ENCODE data around the gene GMCL1.

GMCL1 gene, protein sequence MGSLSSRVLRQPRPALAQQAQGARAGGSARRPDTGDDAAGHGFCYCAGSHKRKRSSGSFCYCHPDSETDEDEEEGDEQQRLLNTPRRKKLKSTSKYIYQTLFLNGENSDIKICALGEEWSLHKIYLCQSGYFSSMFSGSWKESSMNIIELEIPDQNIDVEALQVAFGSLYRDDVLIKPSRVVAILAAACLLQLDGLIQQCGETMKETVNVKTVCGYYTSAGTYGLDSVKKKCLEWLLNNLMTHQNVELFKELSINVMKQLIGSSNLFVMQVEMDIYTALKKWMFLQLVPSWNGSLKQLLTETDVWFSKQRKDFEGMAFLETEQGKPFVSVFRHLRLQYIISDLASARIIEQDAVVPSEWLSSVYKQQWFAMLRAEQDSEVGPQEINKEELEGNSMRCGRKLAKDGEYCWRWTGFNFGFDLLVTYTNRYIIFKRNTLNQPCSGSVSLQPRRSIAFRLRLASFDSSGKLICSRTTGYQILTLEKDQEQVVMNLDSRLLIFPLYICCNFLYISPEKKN

DNA sequence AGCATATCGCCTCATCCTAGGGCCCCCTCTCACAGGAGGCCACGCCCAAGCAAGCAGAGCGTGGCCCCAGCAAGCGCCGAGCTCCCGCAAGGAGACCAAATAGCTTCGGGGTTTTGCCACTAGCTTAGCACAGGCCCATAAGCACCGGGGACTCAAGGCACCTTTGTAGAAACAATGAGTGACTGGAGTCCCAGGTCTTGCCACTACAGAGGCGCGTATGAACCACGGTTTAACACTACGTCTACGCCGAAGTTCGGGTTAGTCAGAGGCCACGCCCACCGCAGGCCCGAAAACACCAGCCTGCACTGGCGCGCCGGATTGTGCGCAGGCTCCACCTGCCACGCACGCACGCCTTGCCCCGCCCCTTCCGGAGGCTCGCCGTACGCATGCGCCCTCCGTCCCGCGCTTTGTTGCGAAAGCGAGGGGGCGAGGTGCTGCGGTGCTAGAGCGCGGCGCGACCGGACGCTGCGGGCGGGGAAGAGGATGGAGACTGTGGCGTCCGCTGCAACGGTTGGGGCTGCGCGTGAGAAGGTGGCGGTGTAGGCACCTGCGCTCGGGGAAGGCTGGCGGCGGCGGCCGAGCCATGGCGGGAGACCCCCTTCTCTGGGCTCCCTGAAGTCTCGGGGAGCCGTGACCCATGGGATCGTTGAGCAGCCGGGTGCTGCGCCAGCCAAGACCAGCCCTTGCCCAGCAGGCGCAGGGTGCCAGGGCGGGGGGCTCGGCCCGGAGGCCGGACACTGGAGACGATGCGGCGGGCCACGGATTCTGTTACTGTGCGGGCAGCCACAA is at the start of gene GMCL1:
GMCL1 (plus strand) TSS at position 405 of the 789 bp plus-strand sequence; CDS start at position 638, 233 bp downstream.
- Histone ChIP-seq H3K4me3 (peak within 1 kb of the TSS; percentile 84), H3K27ac (peak within 1 kb of the TSS; percentile 96)
- DNase-seq (ENCODE audit: low spot score): peak; percentile 98
- TF ChIP-seq, protein P1, sequence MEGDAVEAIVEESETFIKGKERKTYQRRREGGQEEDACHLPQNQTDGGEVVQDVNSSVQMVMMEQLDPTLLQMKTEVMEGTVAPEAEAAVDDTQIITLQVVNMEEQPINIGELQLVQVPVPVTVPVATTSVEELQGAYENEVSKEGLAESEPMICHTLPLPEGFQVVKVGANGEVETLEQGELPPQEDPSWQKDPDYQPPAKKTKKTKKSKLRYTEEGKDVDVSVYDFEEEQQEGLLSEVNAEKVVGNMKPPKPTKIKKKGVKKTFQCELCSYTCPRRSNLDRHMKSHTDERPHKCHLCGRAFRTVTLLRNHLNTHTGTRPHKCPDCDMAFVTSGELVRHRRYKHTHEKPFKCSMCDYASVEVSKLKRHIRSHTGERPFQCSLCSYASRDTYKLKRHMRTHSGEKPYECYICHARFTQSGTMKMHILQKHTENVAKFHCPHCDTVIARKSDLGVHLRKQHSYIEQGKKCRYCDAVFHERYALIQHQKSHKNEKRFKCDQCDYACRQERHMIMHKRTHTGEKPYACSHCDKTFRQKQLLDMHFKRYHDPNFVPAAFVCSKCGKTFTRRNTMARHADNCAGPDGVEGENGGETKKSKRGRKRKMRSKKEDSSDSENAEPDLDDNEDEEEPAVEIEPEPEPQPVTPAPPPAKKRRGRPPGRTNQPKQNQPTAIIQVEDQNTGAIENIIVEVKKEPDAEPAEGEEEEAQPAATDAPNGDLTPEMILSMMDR (IDR thresholded peaks at IDR 0.05): no peak

DNA sequence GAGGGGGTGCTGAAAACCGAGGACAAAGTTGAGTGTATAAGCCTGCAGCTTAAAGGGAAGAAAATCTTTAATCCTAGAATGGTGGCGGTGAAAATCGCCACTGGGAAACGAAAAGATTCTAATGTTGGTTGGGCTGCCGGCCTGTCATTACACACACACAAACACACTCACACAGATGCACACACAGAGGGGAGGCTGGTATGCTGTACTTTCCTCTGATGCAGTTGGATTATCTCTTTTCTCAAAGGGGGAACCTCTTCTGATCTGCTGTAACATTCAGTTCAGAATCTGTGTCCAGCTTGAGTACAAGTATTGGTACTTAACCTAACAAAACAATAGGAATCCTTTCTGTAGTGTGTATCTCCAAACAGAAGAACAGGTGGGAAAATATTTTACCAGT is 48.5 kb upstream of the GMCL1 start:
- Histone ChIP-seq H3K27ac (no peak overlapping the region), H3K4me3 (no peak overlapping the region)
- DNase-seq (ENCODE audit: low spot score): no peak
- TF ChIP-seq, protein P1 (IDR thresholded peaks at IDR 0.05): no peak

DNA sequence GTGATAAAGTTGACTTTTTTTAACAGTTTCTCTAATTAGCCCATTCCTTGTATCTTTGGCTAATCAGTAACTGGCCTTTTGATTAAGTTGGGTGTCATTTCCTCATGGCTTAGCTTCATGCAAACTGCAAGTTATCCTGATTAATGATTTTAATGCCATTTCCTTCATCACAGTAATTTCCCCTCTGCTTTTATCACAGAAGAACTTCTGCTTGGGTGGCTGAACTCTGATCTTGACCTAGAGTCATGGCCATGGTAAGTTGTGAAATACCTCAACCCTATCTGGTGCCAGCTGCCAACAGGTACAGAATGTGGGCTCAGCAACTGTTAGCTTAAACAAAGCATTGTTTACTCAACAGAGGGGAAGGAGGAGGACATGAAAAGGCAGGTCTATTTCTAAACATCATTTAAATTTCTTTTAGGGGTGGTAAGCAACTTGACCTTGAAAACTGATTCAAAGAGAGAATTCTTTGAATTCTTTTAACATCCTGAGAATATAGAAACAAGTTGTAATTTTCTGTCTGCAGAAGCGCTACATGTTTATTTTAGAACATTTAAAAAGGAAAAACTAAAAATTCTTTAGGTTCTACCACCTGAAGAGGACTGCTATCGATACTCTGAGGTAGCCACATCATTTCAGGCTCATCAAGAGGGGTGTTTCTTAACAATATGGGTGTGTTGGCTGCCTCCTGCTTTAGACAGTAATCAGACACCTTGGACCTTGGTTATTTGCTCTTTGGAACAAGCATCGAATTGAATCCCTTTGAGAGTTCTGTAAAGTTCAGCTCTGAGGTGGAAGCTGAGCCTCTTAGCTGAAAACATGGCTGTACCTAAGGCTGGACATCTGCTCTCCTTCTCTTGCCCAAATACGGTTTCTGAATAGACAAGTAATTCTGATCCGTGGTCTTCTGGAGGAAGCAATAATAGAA is 47.9 kb upstream of the GMCL1 start:
- H3K27ac ChIP-seq: peak overlapping the region in 1 of 2 donors; percentile 12
- no peak for DNase-seq (ENCODE audit: low spot score)
- no peak overlapping the region for H3K4me3 ChIP-seq
- TF ChIP-seq, protein P1 (IDR thresholded peaks at IDR 0.05): no peak

DNA sequence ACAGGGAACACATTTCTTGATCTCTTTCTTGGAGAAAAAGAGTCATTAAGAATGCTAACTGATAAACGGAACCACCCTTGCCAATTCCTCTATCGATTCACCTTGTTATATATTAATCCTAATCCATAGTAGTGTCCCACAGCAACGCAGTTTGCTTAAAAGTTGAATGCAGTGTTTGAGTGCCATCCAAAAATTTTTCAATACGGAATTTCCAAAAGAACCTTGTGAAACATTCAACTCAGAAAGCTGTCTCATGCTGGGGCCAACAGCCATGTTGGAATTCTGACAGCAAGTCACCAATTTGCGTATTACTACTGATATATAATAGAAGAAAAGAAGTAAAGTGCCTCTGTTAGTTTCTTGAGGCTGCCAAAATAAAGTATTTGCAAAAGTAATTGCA is 45.2 kb upstream of the GMCL1 start:
- Histone ChIP-seq H3K4me3 (no peak overlapping the region), H3K27ac (no peak overlapping the region)
- TF ChIP-seq, protein P1 (IDR thresholded peaks at IDR 0.05): no peak
- DNase-seq (ENCODE audit: low spot score): no peak

DNA sequence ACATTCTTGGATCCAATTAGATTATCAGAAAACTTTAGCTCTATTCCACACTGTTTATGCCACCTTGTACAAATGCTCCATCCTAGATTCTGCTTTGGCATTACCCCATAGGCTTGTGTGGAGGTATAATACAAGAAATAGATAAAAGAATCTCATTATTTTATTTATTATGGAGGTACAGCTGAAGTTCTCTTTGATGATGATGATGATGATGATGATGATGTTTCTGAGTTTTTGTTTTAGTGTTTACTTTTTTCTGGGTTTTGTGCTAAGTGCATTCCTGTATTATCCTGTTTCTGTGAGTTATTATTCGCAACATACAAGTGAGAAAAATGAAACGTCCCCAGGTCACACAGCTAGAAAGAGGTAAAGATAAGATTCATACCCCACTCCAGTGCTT is 44.1 kb upstream of the GMCL1 start:
- no peak overlapping the region for H3K27ac ChIP-seq
- TF ChIP-seq, protein P1 (IDR thresholded peaks at IDR 0.05): no peak
- H3K4me3 ChIP-seq: no peak overlapping the region
- no peak for DNase-seq (ENCODE audit: low spot score)

DNA sequence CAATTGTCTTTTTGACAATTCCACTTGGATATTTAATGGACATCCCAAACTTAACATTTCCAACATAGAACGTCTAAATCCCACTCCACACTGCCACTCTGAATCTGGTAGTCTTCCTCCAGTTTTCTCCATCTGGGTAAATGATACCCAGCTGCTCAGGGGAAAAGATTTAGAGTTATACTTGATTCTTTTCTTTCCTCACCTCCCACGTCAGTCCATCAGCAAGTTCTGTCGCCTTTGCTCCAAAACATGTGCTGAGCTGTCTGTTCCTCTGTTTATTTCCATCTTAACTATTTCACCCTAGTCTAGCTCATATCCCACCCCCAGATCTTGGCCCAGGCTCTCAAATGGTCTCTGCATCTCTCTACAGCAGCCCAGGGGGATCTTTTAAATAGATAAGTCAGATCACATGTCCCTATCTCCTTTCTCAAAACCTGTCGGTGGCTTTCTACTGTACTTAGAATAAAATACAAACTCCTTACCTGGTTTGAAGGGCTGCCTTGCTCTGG is 43.4 kb upstream of the GMCL1 start:
- Histone ChIP-seq H3K4me3 (no peak overlapping the region), H3K27ac (no peak overlapping the region)
- DNase-seq (ENCODE audit: low spot score): no peak
- TF ChIP-seq, protein P1 (IDR thresholded peaks at IDR 0.05): no peak
